HUES6 (cell line): ENCODE measurements around the gene APEH.

Experiments used
- H3K27ac ChIP-seq: 2 replicates; pipeline ENCODE4 v1.7.0; 2013; ENCODE audit warnings: low read depth, mild to moderate bottlenecking, low read length, inconsistent platforms
- H3K27me3 ChIP-seq: 2 replicates; pipeline ENCODE4 v1.6.1; 2013; ENCODE audit warnings: low read length; ENCODE audit not compliant: control insufficient read depth, insufficient read depth
- H3K36me3 ChIP-seq: 2 replicates; pipeline ENCODE4 v1.6.1; 2013; ENCODE audit warnings: low read length; ENCODE audit not compliant: control insufficient read depth, insufficient read depth
- H3K4me1 ChIP-seq: 2 replicates; pipeline ENCODE4 v1.6.1; 2013; ENCODE audit warnings: low read length; ENCODE audit not compliant: control insufficient read depth, insufficient read depth
- H3K4me3 ChIP-seq: 2 replicates; pipeline ENCODE4 v1.5.1; 2013; ENCODE audit warnings: low read depth, low read length
- H3K9ac ChIP-seq: one replicate; pipeline ENCODE4 v1.6.1; 2013; ENCODE audit warnings: mild to moderate bottlenecking, low read length
- H3K9me3 ChIP-seq: 2 replicates; pipeline ENCODE4 v1.6.1; 2013; ENCODE audit warnings: low read depth, low read length; ENCODE audit not compliant: control insufficient read depth, insufficient read depth

The APEH gene

GRCh38 chr3:49722896-49723295 lies 48.7 kb downstream of the APEH start:
- H3K27me3 ChIP-seq, result no peaks in the 10 kb centered on the region
- H3K9ac ChIP-seq, result peak overlapping the region; percentile 93
- no peak overlapping the region for H3K27ac ChIP-seq
- peaks cover 18% of the 10 kb centered on the region for H3K4me1 ChIP-seq
- no peaks in the 10 kb centered on the region for H3K9me3 ChIP-seq
- peak overlapping the region; percentile 97 for H3K4me3 ChIP-seq
- H3K36me3 ChIP-seq, result peaks cover 42% of the 10 kb centered on the region

GRCh38 chr3:49723296-49723627 lies 49.1 kb downstream of the APEH start:
- peaks cover 46% of the 10 kb centered on the region for H3K36me3 ChIP-seq
- H3K4me1 ChIP-seq, result peaks cover 15% of the 10 kb centered on the region
- no peaks in the 10 kb centered on the region for H3K9me3 ChIP-seq
- peak overlapping the region; percentile 97 for H3K4me3 ChIP-seq
- no peaks in the 10 kb centered on the region for H3K27me3 ChIP-seq
- H3K9ac ChIP-seq, result peak overlapping the region; percentile 93
- H3K27ac ChIP-seq, result peak overlapping the region; percentile 74; the same call in 1 of the 2 replicates

GRCh38 chr3:49723628-49724551 lies 49.7 kb downstream of the APEH start, which contains the start of gene GMPPB:
Gene GMPPB, minus strand, starts transcription at chr3:49723951. Its CDS starts 225 bp downstream, at chr3:49723726.
- no peaks in the 10 kb centered on the region for H3K9me3 ChIP-seq
- H3K9ac ChIP-seq, result peak within 1 kb of the TSS; percentile 93
- peak within 1 kb of the TSS; percentile 97 for H3K4me3 ChIP-seq
- peaks cover 46% of the 10 kb centered on the region for H3K36me3 ChIP-seq
- peak within 1 kb of the TSS; percentile 74 for H3K27ac ChIP-seq
- H3K27me3 ChIP-seq, result no peaks in the 10 kb centered on the region
- peaks cover 10% of the 10 kb centered on the region; the same call in 1 of the 2 replicates for H3K4me1 ChIP-seq

GRCh38 chr3:49724586-49724985 lies 50.4 kb downstream of the APEH start:
- H3K4me1 ChIP-seq, result peaks cover 10% of the 10 kb centered on the region; the same call in 1 of the 2 replicates
- peak overlapping the region; percentile 89 for H3K9ac ChIP-seq
- H3K27me3 ChIP-seq, result no peaks in the 10 kb centered on the region
- peaks cover 46% of the 10 kb centered on the region for H3K36me3 ChIP-seq
- peak overlapping the region; percentile 97 for H3K4me3 ChIP-seq
- H3K27ac ChIP-seq, result peak overlapping the region; percentile 73; the same call in 1 of the 2 replicates
- no peaks in the 10 kb centered on the region for H3K9me3 ChIP-seq

GRCh38 chr3:49725906-49726681 lies 51.9 kb downstream of the APEH start:
- H3K36me3 ChIP-seq, result peaks cover 47% of the 10 kb centered on the region
- H3K27me3 ChIP-seq, result no peaks in the 10 kb centered on the region

GRCh38 chr3:49727154-49727923 lies 53.2 kb downstream of the APEH start:
- no peak overlapping the region for H3K27ac ChIP-seq
- H3K27me3 ChIP-seq, result no peaks in the 10 kb centered on the region
- H3K4me3 ChIP-seq, result no peak overlapping the region
- H3K9ac ChIP-seq, result no peak overlapping the region
- peaks cover 10% of the 10 kb centered on the region; the same call in 1 of the 2 replicates for H3K4me1 ChIP-seq
- no peaks in the 10 kb centered on the region for H3K9me3 ChIP-seq
- H3K36me3 ChIP-seq, result peaks cover 47% of the 10 kb centered on the region

More at GRCh38 chr3:49725906-49726681, 51.9 kb downstream of the APEH start:
- no peak overlapping the region for H3K4me3 ChIP-seq
- no peak overlapping the region for H3K9ac ChIP-seq
- H3K4me1 ChIP-seq, result peaks cover 10% of the 10 kb centered on the region; the same call in 1 of the 2 replicates
- H3K27ac ChIP-seq, result no peak overlapping the region
- no peaks in the 10 kb centered on the region for H3K9me3 ChIP-seq

- H3K36me3 ChIP-seq, result peaks cover 48% of the 10 kb centered on the region
- H3K4me3 ChIP-seq, result no peak overlapping the region
- H3K27ac ChIP-seq, result no peak overlapping the region
- no peak overlapping the region for H3K9ac ChIP-seq
- H3K27me3 ChIP-seq, result no peaks in the 10 kb centered on the region
- peaks cover 6% of the 10 kb centered on the region; the same call in 1 of the 2 replicates for H3K4me1 ChIP-seq
- no peaks in the 10 kb centered on the region for H3K9me3 ChIP-seq
These were observed 53.8 kb downstream of the APEH start for GRCh38 chr3:49727924-49728361.

GRCh38 chr3:49729966-49730609 lies 55.9 kb downstream of the APEH start:
- peaks cover 64% of the 10 kb centered on the region for H3K36me3 ChIP-seq
- no peak overlapping the region for H3K9ac ChIP-seq
- H3K4me1 ChIP-seq, result no peaks in the 10 kb centered on the region
- H3K9me3 ChIP-seq, result no peaks in the 10 kb centered on the region
- no peaks in the 10 kb centered on the region for H3K27me3 ChIP-seq
- H3K4me3 ChIP-seq, result no peak overlapping the region
- H3K27ac ChIP-seq, result no peak overlapping the region

GRCh38 chr3:49732597-49732996 lies 58.4 kb downstream of the APEH start:
- H3K9me3 ChIP-seq, result no peaks in the 10 kb centered on the region
- no peak overlapping the region for H3K27ac ChIP-seq
- no peaks in the 10 kb centered on the region for H3K4me1 ChIP-seq
- no peak overlapping the region for H3K9ac ChIP-seq
- peaks cover 67% of the 10 kb centered on the region for H3K36me3 ChIP-seq
- H3K27me3 ChIP-seq, result no peaks in the 10 kb centered on the region
- no peak overlapping the region for H3K4me3 ChIP-seq

- Histone ChIP-seq H3K4me3 (no peak overlapping the region), H3K27ac (no peak overlapping the region), H3K9me3 (no peaks in the 10 kb centered on the region), H3K4me1 (no peaks in the 10 kb centered on the region), H3K36me3 (peaks cover 70% of the 10 kb centered on the region), H3K9ac (no peak overlapping the region), H3K27me3 (no peaks in the 10 kb centered on the region)
These were observed 59.4 kb downstream of the APEH start for GRCh38 chr3:49733551-49733950.
